ENCODE measurements around the gene APLP2. TPM values are rescaled to one million over a fixed set of nuclear protein-coding genes. Genes with fewer than 3 reads are reported as not detected.

APLP2 gene
- total and polyA plus RNA-seq, 2 of the 13 experiments (the other 11 are each of a cell fraction or from before 2014, with no cell fraction given) = 315 to 594 TPM

DNA sequence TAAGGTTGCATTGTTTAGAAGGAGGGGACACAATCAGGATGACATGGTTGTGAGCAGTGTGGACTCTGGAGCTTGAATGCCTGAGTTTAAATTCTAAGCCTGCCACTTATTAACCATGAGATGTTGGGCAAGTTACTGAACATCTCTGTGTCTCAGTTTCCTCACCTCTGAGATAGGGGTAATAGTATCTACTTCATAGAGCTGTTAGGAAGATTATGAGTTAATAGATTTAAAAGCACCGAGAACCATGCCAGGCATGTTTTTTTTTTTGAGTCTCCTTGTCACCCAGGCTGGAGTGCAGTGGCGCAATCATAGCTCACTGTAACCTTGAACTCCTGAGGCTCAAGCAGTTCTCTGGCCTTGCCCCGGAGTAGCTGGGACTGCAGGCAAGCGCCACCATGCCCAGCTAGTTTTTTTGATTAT is 123.2 kb downstream of the APLP2 start (continued):
- TF ChIP-seq EP300 (IDR thresholded peaks at IDR 0.05; ENCODE audit: low read depth in 2 of 2, low read length in 2 of 2) (0 out of 4 replicates have a peak, but pooled peaks of 1 of the 2 experiments have one; percentile 5), EP300 (CRISPR knock-in tag; IDR thresholded peaks at IDR 0.05; ENCODE audit: borderline replicate concordance) (no peak), SCMH1 (CRISPR knock-in tag; IDR thresholded peaks at IDR 0.05; ENCODE audit: borderline replicate concordance) (no peak), GRHL1 (CRISPR knock-in tag; conservative IDR thresholded peaks at IDR 0.05) (no peak), STAG1 (CRISPR knock-in tag; IDR thresholded peaks at IDR 0.05) (no peak), NCOA2 (CRISPR knock-in tag; IDR thresholded peaks at IDR 0.05) (peak; percentile 58; the same call in 1 of the 2 replicates), MXD4 (CRISPR knock-in tag; IDR thresholded peaks at IDR 0.05) (no peak), PHF8 (CRISPR knock-in tag; IDR thresholded peaks at IDR 0.05) (no peak), NRL (CRISPR knock-in tag; IDR thresholded peaks at IDR 0.05; ENCODE audit: borderline replicate concordance) (no peak), ZNF225 (CRISPR knock-in tag; IDR thresholded peaks at IDR 0.05) (no peak), ZNF772 (CRISPR knock-in tag; IDR thresholded peaks at IDR 0.05) (0 out of 2 replicates have a peak, but pooled peaks have one; percentile 44), ARNT (IDR thresholded peaks at IDR 0.05) (no peak), ZNF446 (CRISPR knock-in tag; IDR thresholded peaks at IDR 0.05) (no peak), NCOR1 (IDR thresholded peaks at IDR 0.05; ENCODE audit: borderline replicate concordance, low read length) (peak; percentile 83), MTA3 (CRISPR knock-in tag; IDR thresholded peaks at IDR 0.05) (no peak), DNMT3B (CRISPR knock-in tag; conservative IDR thresholded peaks at IDR 0.05) (no peak), JDP2 (CRISPR knock-in tag; IDR thresholded peaks at IDR 0.05; ENCODE audit: borderline replicate concordance) (no peak), ZNF790 (CRISPR knock-in tag; IDR thresholded peaks at IDR 0.05; ENCODE audit: borderline replicate concordance) (no peak), MYC (CRISPR knock-in tag; IDR thresholded peaks at IDR 0.05; ENCODE audit: borderline replicate concordance) (no peak), KMT2B (CRISPR knock-in tag; IDR thresholded peaks at IDR 0.05) (no peak), ZNF335 (CRISPR knock-in tag; IDR thresholded peaks at IDR 0.05) (no peak), KAT7 (CRISPR knock-in tag; IDR thresholded peaks at IDR 0.05; ENCODE audit: borderline replicate concordance) (0 out of 2 replicates have a peak, but pooled peaks have one; percentile 50), SOX6 (IDR thresholded peaks at IDR 0.05) (no peak), SOX6 (CRISPR knock-in tag; IDR thresholded peaks at IDR 0.05) (peak; percentile 79), ZNF543 (CRISPR knock-in tag; IDR thresholded peaks at IDR 0.05) (no peak), MBD4 (IDR thresholded peaks at IDR 0.05; ENCODE audit: borderline replicate concordance, low read length) (no peak), XBP1 (CRISPR knock-in tag; IDR thresholded peaks at IDR 0.05) (no peak), ZNF674 (CRISPR knock-in tag; IDR thresholded peaks at IDR 0.05; ENCODE audit: low read depth) (no peak)
- TF ChIP-seq, protein P1, sequence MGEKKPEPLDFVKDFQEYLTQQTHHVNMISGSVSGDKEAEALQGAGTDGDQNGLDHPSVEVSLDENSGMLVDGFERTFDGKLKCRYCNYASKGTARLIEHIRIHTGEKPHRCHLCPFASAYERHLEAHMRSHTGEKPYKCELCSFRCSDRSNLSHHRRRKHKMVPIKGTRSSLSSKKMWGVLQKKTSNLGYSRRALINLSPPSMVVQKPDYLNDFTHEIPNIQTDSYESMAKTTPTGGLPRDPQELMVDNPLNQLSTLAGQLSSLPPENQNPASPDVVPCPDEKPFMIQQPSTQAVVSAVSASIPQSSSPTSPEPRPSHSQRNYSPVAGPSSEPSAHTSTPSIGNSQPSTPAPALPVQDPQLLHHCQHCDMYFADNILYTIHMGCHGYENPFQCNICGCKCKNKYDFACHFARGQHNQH (CRISPR knock-in tag; IDR thresholded peaks at IDR 0.05) = no peak
- TF ChIP-seq, protein P2, sequence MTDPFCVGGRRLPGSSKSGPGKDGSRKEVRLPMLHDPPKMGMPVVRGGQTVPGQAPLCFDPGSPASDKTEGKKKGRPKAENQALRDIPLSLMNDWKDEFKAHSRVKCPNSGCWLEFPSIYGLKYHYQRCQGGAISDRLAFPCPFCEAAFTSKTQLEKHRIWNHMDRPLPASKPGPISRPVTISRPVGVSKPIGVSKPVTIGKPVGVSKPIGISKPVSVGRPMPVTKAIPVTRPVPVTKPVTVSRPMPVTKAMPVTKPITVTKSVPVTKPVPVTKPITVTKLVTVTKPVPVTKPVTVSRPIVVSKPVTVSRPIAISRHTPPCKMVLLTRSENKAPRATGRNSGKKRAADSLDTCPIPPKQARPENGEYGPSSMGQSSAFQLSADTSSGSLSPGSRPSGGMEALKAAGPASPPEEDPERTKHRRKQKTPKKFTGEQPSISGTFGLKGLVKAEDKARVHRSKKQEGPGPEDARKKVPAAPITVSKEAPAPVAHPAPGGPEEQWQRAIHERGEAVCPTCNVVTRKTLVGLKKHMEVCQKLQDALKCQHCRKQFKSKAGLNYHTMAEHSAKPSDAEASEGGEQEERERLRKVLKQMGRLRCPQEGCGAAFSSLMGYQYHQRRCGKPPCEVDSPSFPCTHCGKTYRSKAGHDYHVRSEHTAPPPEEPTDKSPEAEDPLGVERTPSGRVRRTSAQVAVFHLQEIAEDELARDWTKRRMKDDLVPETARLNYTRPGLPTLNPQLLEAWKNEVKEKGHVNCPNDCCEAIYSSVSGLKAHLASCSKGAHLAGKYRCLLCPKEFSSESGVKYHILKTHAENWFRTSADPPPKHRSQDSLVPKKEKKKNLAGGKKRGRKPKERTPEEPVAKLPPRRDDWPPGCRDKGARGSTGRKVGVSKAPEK (CRISPR knock-in tag; IDR thresholded peaks at IDR 0.05; ENCODE audit: borderline replicate concordance) = no peak

Measured in HepG2 (cell line).